Measurements from ENCODE around the gene TAB2. TPM values are rescaled to one million over a fixed set of nuclear protein-coding genes. Genes with fewer than 3 reads are reported as not detected.
"Not testable (repeated sequence)": the region's sequence is repeated elsewhere in the genome, so short reads cannot be mapped to it uniquely, and the experiment has no call there.

TAB2 gene
- total and polyA plus RNA-seq, 9 donors = 31.2 to 67.6 (median 55.9) TPM

DNA sequence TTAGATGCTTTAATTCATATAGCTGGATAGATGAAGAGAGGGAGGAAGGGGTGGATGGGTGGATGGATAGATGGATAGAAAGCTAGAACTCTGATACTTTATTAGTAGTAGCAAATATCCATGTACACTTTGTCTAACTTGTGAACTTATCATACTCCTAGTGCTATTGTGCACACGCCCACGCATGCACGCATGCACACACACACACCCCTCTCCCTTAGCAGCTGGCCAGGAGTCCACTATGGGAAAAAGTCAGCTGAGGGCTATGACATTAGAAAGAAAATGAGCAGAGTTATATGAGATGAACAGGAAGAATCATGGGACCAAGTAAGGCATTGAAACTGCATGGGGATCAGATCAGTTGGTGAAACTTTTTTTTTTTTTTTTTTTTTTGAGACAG, 28.6 kb downstream of the TAB2 start:
- DNase-seq = no peak
- WGBS (ENCODE audit: insufficient coverage) = no CpG with 5 or more reads among the region's 3 CpGs
- H3K9me3 ChIP-seq (replicated peaks; ENCODE audit: control insufficient read depth, low read depth, low read length) = no peaks in the 10 kb centered on the region
- peaks cover 3% of the 10 kb centered on the region for H3K36me3 ChIP-seq (ENCODE audit: control insufficient read depth, insufficient read depth, low read length)
- no peak overlapping the region for H3K27ac ChIP-seq (ENCODE audit: low read length)
- no peaks in the 10 kb centered on the region for H3K4me1 ChIP-seq (ENCODE audit: control insufficient read depth, insufficient read depth, low read length)
- no peaks in the 10 kb centered on the region for H3K27me3 ChIP-seq (ENCODE audit: control insufficient read depth, insufficient read depth, low read length)
- no peak overlapping the region for H3K4me3 ChIP-seq (ENCODE audit: low read length)

DNA sequence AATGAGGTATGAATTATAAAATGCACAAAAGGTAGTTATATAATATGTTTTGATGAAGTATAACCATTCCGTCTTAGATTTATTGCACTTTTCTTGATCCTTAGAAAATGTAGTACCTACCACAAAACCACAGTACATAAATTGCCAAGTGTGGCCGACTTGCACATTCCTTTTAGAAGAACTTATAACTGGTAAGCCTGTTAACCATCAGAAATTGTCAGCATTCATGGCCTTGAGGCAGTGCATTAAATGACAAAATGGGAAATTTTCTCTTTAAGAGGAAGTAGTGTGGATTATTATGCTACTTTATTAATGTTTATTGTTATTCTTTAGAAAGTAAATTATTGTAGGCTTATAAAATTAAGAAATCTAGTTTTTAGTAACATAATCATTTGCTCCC, 29.6 kb downstream of the TAB2 start:
- DNase-seq = no peak
- no peaks in the 10 kb centered on the region for H3K4me1 ChIP-seq (ENCODE audit: control insufficient read depth, insufficient read depth, low read length)
- WGBS (ENCODE audit: insufficient coverage) = 100% methylated on average over 1 of the region's 2 CpGs
- no peak overlapping the region for H3K27ac ChIP-seq (ENCODE audit: low read length)
- H3K4me3 ChIP-seq (ENCODE audit: low read length) = no peak overlapping the region
- H3K9me3 ChIP-seq (replicated peaks; ENCODE audit: control insufficient read depth, low read depth, low read length) = no peaks in the 10 kb centered on the region
- peaks cover 3% of the 10 kb centered on the region for H3K36me3 ChIP-seq (ENCODE audit: control insufficient read depth, insufficient read depth, low read length)
- no peaks in the 10 kb centered on the region for H3K27me3 ChIP-seq (ENCODE audit: control insufficient read depth, insufficient read depth, low read length)

- not testable (repeated sequence) for H3K4me3 ChIP-seq (ENCODE audit: low read length); H3K36me3 ChIP-seq (ENCODE audit: control insufficient read depth, insufficient read depth, low read length); H3K27ac ChIP-seq (ENCODE audit: low read length); H3K9me3 ChIP-seq (replicated peaks; ENCODE audit: control insufficient read depth, low read depth, low read length); DNase-seq; H3K4me1 ChIP-seq (ENCODE audit: control insufficient read depth, insufficient read depth, low read length); H3K27me3 ChIP-seq (ENCODE audit: control insufficient read depth, insufficient read depth, low read length)
- WGBS (ENCODE audit: insufficient coverage) = no CpG with 5 or more reads among the region's 6 CpGs
Observed at GRCh38 chr6:149349279-149349678, 31.8 kb downstream of the TAB2 start.

GRCh38 chr6:149354009-149354408, 36.5 kb downstream of the TAB2 start:
- no peak for DNase-seq
- no CpG with 5 or more reads among the region's 2 CpGs for WGBS (ENCODE audit: insufficient coverage)
- H3K9me3 ChIP-seq (replicated peaks; ENCODE audit: control insufficient read depth, low read depth, low read length) = no peaks in the 10 kb centered on the region
- H3K27me3 ChIP-seq (ENCODE audit: control insufficient read depth, insufficient read depth, low read length) = no peaks in the 10 kb centered on the region
- no peak overlapping the region for H3K4me3 ChIP-seq (ENCODE audit: low read length)
- H3K27ac ChIP-seq (ENCODE audit: low read length) = no peak overlapping the region
- no peaks in the 10 kb centered on the region for H3K4me1 ChIP-seq (ENCODE audit: control insufficient read depth, insufficient read depth, low read length)
- no peaks in the 10 kb centered on the region for H3K36me3 ChIP-seq (ENCODE audit: control insufficient read depth, insufficient read depth, low read length)

- Histone ChIP-seq H3K4me1 (ENCODE audit: control insufficient read depth, insufficient read depth, low read length) (no peaks in the 10 kb centered on the region), H3K9me3 (replicated peaks; ENCODE audit: control insufficient read depth, low read depth, low read length) (no peaks in the 10 kb centered on the region), H3K27me3 (ENCODE audit: control insufficient read depth, insufficient read depth, low read length) (no peaks in the 10 kb centered on the region), H3K4me3 (ENCODE audit: low read length) (no peak overlapping the region), H3K27ac (ENCODE audit: low read length) (no peak overlapping the region), H3K36me3 (ENCODE audit: control insufficient read depth, insufficient read depth, low read length) (peaks cover 4% of the 10 kb centered on the region)
- WGBS (ENCODE audit: insufficient coverage) = no CpG with 5 or more reads among the region's 6 CpGs
- DNase-seq = no peak
Observed at GRCh38 chr6:149356081-149356750, 38.7 kb downstream of the TAB2 start.

GRCh38 chr6:149357726-149358538, 40.4 kb downstream of the TAB2 start:
- Histone ChIP-seq H3K27ac (ENCODE audit: low read length) (no peak overlapping the region), H3K27me3 (ENCODE audit: control insufficient read depth, insufficient read depth, low read length) (no peaks in the 10 kb centered on the region), H3K36me3 (ENCODE audit: control insufficient read depth, insufficient read depth, low read length) (peaks cover 5% of the 10 kb centered on the region), H3K9me3 (replicated peaks; ENCODE audit: control insufficient read depth, low read depth, low read length) (no peaks in the 10 kb centered on the region), H3K4me1 (ENCODE audit: control insufficient read depth, insufficient read depth, low read length) (no peaks in the 10 kb centered on the region), H3K4me3 (ENCODE audit: low read length) (no peak overlapping the region)
- peak; percentile 55 for DNase-seq
- 85% methylated on average over 4 of the region's 17 CpGs for WGBS (ENCODE audit: insufficient coverage)

DNA sequence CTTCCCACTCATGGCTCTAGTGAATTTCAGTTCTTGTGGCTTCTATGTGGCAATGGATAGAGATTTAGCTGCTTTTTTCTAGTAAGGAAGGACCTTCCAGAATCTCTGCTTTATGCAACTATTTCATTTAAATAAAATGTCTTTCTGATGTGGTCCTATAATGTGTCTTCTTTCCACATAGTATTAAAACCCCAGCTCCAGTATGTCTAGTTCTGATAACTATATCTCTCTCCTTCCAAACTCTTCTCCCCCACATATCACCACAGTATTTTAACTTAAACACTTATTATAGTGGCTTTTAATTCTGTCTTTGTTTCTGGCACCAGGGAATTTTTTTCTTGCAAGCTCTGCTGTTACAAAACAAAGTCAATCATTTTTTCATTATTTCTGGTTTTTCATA, 41.9 kb downstream of the TAB2 start:
- Histone ChIP-seq H3K27ac (ENCODE audit: low read length) (no peak overlapping the region), H3K27me3 (ENCODE audit: control insufficient read depth, insufficient read depth, low read length) (no peaks in the 10 kb centered on the region), H3K9me3 (replicated peaks; ENCODE audit: control insufficient read depth, low read depth, low read length) (no peaks in the 10 kb centered on the region), H3K4me1 (ENCODE audit: control insufficient read depth, insufficient read depth, low read length) (no peaks in the 10 kb centered on the region), H3K36me3 (ENCODE audit: control insufficient read depth, insufficient read depth, low read length) (peaks cover 5% of the 10 kb centered on the region), H3K4me3 (ENCODE audit: low read length) (no peak overlapping the region)
- no peak for DNase-seq

GRCh38 chr6:149360536-149360935, 43.0 kb downstream of the TAB2 start:
- H3K4me1 ChIP-seq (ENCODE audit: control insufficient read depth, insufficient read depth, low read length) = no peaks in the 10 kb centered on the region
- no peak overlapping the region for H3K4me3 ChIP-seq (ENCODE audit: low read length)
- no peak for DNase-seq
- H3K9me3 ChIP-seq (replicated peaks; ENCODE audit: control insufficient read depth, low read depth, low read length) = no peaks in the 10 kb centered on the region
- no peak overlapping the region for H3K27ac ChIP-seq (ENCODE audit: low read length)
- no peaks in the 10 kb centered on the region for H3K27me3 ChIP-seq (ENCODE audit: control insufficient read depth, insufficient read depth, low read length)
- 85% methylated on average over 2 of the region's 3 CpGs for WGBS (ENCODE audit: insufficient coverage)
- peaks cover 5% of the 10 kb centered on the region for H3K36me3 ChIP-seq (ENCODE audit: control insufficient read depth, insufficient read depth, low read length)

GRCh38 chr6:149362289-149362688, 44.8 kb downstream of the TAB2 start:
- 100% methylated on average over 3 of the region's 5 CpGs for WGBS (ENCODE audit: insufficient coverage)
- Histone ChIP-seq H3K27me3 (ENCODE audit: control insufficient read depth, insufficient read depth, low read length) (no peaks in the 10 kb centered on the region), H3K9me3 (replicated peaks; ENCODE audit: control insufficient read depth, low read depth, low read length) (no peaks in the 10 kb centered on the region), H3K36me3 (ENCODE audit: control insufficient read depth, insufficient read depth, low read length) (peaks cover 5% of the 10 kb centered on the region), H3K27ac (ENCODE audit: low read length) (no peak overlapping the region), H3K4me1 (ENCODE audit: control insufficient read depth, insufficient read depth, low read length) (no peaks in the 10 kb centered on the region), H3K4me3 (ENCODE audit: low read length) (no peak overlapping the region)
- no peak for DNase-seq

DNA sequence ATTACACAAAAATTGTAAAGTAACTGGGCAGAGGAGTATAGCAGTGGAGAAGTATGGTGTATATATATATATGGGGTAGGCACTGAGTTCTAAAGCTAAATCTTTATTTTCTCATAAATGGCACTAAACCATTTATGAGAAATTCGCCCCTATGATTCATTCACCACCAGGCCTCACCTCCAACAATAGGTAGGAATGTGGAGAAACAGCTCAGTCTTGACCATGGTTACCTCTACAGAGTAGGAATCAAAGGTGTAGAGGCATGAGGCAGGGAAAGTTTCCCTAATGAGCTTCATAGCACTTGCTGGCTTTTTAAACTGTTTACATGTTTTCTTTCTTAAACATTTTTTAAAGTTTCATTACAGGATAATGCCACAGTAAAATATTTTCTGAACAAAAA, 45.6 kb downstream of the TAB2 start:
- H3K27me3 ChIP-seq (ENCODE audit: control insufficient read depth, insufficient read depth, low read length) = no peaks in the 10 kb centered on the region
- peaks cover 5% of the 10 kb centered on the region for H3K36me3 ChIP-seq (ENCODE audit: control insufficient read depth, insufficient read depth, low read length)
- no peaks in the 10 kb centered on the region for H3K4me1 ChIP-seq (ENCODE audit: control insufficient read depth, insufficient read depth, low read length)
- no peak overlapping the region for H3K4me3 ChIP-seq (ENCODE audit: low read length)
- DNase-seq = no peak
- H3K27ac ChIP-seq (ENCODE audit: low read length) = no peak overlapping the region
- no peaks in the 10 kb centered on the region for H3K9me3 ChIP-seq (replicated peaks; ENCODE audit: control insufficient read depth, low read depth, low read length)
- WGBS (ENCODE audit: insufficient coverage) = no CpG with 5 or more reads among the region's 1 CpG

Measured in muscle of leg (tissue), 11 donors.